Measurements from ENCODE around the gene CACNA1B. TPM values are rescaled to one million over a fixed set of nuclear protein-coding genes. Genes with fewer than 3 reads are reported as not detected.
"Not testable (repeated sequence)": the region's sequence is repeated elsewhere in the genome, so short reads cannot be mapped to it uniquely, and the experiment has no call there.

Gene CACNA1B
- total and polyA plus RNA-seq, 2 experiments from 2014 or later = 0.39 to 0.60 TPM

DNA sequence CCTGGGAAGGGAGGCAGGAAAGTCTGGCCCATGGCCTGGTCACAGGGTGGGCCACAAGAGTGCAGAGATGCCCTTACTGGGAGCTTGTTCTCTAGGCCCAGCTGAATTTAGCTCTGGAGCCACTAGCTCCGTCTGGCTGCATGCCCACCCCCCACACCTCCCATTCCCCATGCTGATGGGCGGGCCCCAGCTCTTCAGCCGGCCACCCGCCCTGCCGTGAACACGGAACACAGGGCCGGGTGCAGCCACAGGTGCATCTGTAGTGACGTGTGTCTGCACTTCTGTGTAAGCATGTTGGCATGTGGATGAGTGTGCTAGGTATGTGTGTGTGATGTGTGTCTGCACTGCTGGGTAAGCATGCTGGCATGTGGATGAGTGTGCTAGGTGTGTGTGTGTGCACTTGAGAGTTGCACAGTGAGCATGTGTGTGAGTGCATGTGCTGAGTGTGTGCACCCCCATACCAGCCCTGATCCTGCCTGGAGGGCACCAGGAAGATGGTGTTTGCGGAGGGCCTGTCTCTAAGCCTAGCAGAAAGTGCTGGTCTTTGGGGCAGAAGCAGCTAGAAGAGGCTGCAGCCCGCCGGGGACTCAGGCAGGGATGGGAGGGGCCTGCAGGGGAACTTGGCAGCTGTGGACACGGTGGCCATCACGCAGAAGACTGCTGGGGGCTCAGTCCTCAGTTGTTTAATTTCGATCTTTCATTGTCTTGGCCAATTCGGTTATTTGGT, 136.4 kb downstream of the CACNA1B start:
- Histone ChIP-seq H3K36me3 (no peaks in the 10 kb centered on the region), H3K4me3 (no peak overlapping the region), H3K27me3 (no peaks in the 10 kb centered on the region), H3K4me1 (ENCODE audit: low read depth) (peaks cover 5% of the 10 kb centered on the region), H3K9me3 (ENCODE audit: low read depth) (no peaks in the 10 kb centered on the region), H3K27ac (no peak overlapping the region)
- DNase-seq (ENCODE audit: low read depth in 1 of 2, low spot score in 1 of 2) = no peak
- TF ChIP-seq CTCF (IDR thresholded peaks at IDR 0.05; ENCODE audit: low read depth, low read length) = no peak

DNA sequence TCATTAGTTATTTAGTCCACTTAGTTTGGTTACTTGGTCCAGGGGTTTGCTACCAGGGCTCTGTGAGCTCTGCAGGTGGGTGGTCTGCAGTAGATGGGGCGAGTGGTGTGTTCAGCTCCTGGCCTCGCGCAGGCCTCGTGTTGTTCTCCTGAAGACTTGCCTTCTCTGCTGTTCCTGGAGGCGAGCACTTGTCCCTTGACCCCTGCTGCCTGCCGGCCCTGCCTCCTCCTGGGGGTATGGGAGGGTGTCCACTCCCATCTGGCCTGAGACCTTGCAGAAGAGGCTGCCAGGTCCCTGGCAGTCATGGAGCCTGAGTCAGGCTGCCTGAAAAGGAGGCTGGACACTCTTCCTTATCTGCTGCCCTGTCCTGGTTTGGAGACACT, 137.0 kb downstream of the CACNA1B start:
- Histone ChIP-seq H3K27ac (no peak overlapping the region), H3K27me3 (no peaks in the 10 kb centered on the region), H3K4me1 (ENCODE audit: low read depth) (peaks cover 5% of the 10 kb centered on the region), H3K4me3 (no peak overlapping the region), H3K36me3 (no peaks in the 10 kb centered on the region), H3K9me3 (ENCODE audit: low read depth) (no peaks in the 10 kb centered on the region)
- DNase-seq (ENCODE audit: low read depth in 1 of 2, low spot score in 1 of 2) = no peak
- no peak for TF ChIP-seq CTCF (IDR thresholded peaks at IDR 0.05; ENCODE audit: low read depth, low read length)

GRCh38 chr9:138015021-138015829, 137.6 kb downstream of the CACNA1B start:
- Histone ChIP-seq H3K36me3 (no peaks in the 10 kb centered on the region), H3K4me1 (ENCODE audit: low read depth) (peaks cover 5% of the 10 kb centered on the region), H3K9me3 (ENCODE audit: low read depth) (no peaks in the 10 kb centered on the region), H3K4me3 (no peak overlapping the region), H3K27ac (no peak overlapping the region), H3K27me3 (no peaks in the 10 kb centered on the region)
- TF ChIP-seq CTCF (IDR thresholded peaks at IDR 0.05; ENCODE audit: low read depth, low read length) = no peak
- no peak for DNase-seq (ENCODE audit: low read depth in 1 of 2, low spot score in 1 of 2)

GRCh38 chr9:138016406-138017187, 139.0 kb downstream of the CACNA1B start:
- H3K4me1 ChIP-seq (ENCODE audit: low read depth) = peaks cover 5% of the 10 kb centered on the region
- H3K36me3 ChIP-seq = no peaks in the 10 kb centered on the region
- DNase-seq (ENCODE audit: low read depth in 1 of 2, low spot score in 1 of 2) = no peak
- no peak for TF ChIP-seq CTCF (IDR thresholded peaks at IDR 0.05; ENCODE audit: low read depth, low read length)
- no peak overlapping the region for H3K4me3 ChIP-seq
- H3K27me3 ChIP-seq = peaks cover under 1% of the 10 kb centered on the region
- H3K27ac ChIP-seq = no peak overlapping the region
- H3K9me3 ChIP-seq (ENCODE audit: low read depth) = no peaks in the 10 kb centered on the region

GRCh38 chr9:138017200-138017599, 139.6 kb downstream of the CACNA1B start:
- no peak for TF ChIP-seq CTCF (IDR thresholded peaks at IDR 0.05; ENCODE audit: low read depth, low read length)
- no peak overlapping the region for H3K27ac ChIP-seq
- H3K36me3 ChIP-seq = no peaks in the 10 kb centered on the region
- H3K9me3 ChIP-seq (ENCODE audit: low read depth) = no peaks in the 10 kb centered on the region
- no peak for DNase-seq (ENCODE audit: low read depth in 1 of 2, low spot score in 1 of 2)
- H3K4me3 ChIP-seq = no peak overlapping the region
- peaks cover 6% of the 10 kb centered on the region for H3K27me3 ChIP-seq
- H3K4me1 ChIP-seq (ENCODE audit: low read depth) = peaks cover 5% of the 10 kb centered on the region

DNA sequence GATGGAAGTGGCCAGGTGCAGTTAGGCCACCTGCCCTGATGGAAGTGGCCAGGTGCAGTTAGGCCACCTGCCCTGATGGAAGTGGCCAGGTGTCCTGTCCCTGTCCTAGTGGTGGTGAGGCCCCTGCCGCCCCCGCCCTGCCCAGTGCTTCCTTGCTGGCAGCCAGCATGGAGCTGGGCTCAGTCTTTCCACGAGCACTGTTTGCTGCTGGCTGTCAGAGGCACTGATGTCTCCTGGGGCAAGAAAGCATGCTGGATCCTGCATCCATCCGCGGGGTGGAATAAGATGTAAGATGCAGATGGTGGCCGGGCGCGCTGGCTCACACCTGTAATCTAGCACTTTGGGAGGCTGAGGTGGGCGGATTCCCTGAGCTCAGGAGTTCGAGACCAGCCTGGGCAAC, 141.9 kb downstream of the CACNA1B start:
- H3K27ac ChIP-seq; H3K4me1 ChIP-seq (ENCODE audit: low read depth); H3K4me3 ChIP-seq; DNase-seq (ENCODE audit: low read depth in 1 of 2, low spot score in 1 of 2); H3K36me3 ChIP-seq; H3K9me3 ChIP-seq (ENCODE audit: low read depth): not testable (repeated sequence)
- H3K27me3 ChIP-seq = peaks cover 30% of the 10 kb centered on the region
